SK-MEL-5 (cell line): ENCODE results near the gene ANGPTL5. TPM values are rescaled to one million over a fixed set of nuclear protein-coding genes. Genes with fewer than 3 reads are reported as not detected.
"Not testable (repeated sequence)": the region's sequence is repeated elsewhere in the genome, so short reads cannot be mapped to it uniquely, and the experiment has no call there.

ENCODE experiments used
- DNase-seq: peaks from one replicate; pipeline ENCODE4 v3.0.0-alpha.2; 2016; ENCODE audit warnings: low read depth, low spot score
- in situ Hi-C: cut with HindIII; loops from 2 replicates; pipeline ENCODE4 v1.10.0; 2016; ENCODE audit warnings: low sequenced_read_pairs, high pct_unique_total_duplicates, low pct_unique_long_range_greater_than_20kb
- polyA plus RNA-seq, 2 experiments: library from polyadenylated mRNA; depleted of rRNA; stranded (reverse); fragments of >200 nt; gene quantifications; 2 replicates each; pipeline ENCODE4 v1.2.3, GENCODE V29; 2015
- total RNA-seq: library from RNA; depleted of rRNA; stranded (reverse); fragments of >200 nt; shearing (Covaris generic); gene quantifications from 2 replicates; pipeline ENCODE4 v1.2.3, GENCODE V29; 2014; rRNA removed

The ANGPTL5 gene
- total RNA-seq = not detected in 2 replicates
- not detected in 2 replicates for polyA plus RNA-seq (2015; cell fraction: cytosol; rRNA removed)
- not detected in 2 replicates for polyA plus RNA-seq (2015; cell fraction: nucleus; rRNA removed)

DNA sequence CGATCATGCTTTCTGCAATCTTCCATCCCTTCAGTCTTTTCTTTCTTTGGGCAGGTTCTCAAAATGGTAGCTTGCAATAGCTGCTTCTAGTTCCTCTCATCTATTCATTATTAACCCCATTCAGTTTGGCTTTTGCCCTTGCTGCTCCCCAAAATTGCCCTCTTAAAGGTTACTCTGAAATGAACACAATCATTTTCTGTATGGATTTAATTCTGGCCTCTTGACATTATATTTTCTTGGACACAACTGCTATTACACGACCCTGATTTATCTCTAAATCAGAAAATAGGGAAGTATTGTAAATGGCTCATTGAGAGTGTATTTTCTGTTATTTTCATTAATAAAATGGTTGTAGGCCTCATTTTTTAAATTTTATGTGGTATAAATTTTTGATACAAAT is at the start of gene ANGPTL5:
ANGPTL5 (minus strand) TSS at position 101 of the 400 bp plus-strand sequence. CDS start 8,613 bp downstream, outside the sequence.
- in situ Hi-C loops = no loop called here
- DNase-seq = no peak

DNA sequence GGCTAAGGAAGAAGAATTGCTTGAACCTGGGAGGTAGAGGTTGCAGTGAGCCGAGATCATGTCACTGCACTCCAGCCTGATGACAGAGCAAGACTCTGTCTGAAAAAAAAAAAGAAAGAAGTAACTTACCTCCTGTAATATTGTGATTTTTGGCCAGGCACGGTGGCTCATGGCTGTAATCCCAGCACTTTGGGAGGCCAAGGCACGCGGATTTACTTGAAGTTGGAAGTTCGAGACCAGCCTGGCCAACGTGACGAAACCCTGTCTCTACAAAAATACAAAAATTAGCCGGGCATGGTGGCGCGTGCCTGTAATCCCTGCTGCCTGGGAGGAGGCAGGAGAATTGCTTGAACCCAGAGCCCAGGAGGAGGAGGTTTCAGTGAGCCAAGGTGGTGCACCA is 47.9 kb upstream of the ANGPTL5 start:
- in situ Hi-C loops, DNase-seq: not testable (repeated sequence)

DNA sequence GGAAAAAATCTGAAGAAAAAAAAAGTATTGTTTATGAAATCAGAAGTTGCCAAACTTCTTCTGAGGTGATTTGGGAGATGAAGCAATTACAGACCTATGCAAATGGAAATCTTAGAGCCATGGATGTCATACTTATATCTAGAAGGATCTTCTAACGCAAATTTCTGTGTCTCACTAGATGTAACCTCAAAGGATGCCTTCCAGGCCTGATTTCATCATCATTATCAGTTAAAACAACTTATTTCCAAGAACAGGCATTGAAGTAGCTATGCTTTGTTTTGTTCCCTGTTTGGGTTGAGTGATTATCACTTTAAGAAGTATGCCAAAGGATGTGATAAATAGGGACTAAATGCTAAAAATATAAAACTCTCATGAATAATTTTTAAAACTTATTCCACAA is 43.9 kb upstream of the ANGPTL5 start:
- in situ Hi-C loops = no loop called here
- DNase-seq = no peak

DNA sequence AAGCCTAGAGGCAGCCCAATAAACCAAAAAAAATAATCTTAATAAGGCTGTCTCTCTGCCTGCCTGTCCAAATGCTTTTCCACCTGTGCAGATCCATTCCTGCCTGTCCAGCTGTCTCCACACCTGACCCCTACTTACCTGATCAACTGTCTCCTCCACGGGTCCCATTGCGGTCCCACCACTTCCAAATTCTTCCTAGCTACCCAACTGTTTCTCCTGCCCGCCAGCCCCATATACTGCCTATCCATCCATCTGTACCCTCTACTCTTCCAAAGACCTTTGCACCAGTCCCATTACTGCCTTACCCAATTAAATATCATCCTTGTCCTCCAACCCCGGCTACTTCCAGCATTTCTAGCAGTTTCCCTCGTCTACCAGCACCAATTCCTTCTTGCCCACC is 39.4 kb upstream of the ANGPTL5 start:
- in situ Hi-C loops = no loop called here
- no peak for DNase-seq

DNA sequence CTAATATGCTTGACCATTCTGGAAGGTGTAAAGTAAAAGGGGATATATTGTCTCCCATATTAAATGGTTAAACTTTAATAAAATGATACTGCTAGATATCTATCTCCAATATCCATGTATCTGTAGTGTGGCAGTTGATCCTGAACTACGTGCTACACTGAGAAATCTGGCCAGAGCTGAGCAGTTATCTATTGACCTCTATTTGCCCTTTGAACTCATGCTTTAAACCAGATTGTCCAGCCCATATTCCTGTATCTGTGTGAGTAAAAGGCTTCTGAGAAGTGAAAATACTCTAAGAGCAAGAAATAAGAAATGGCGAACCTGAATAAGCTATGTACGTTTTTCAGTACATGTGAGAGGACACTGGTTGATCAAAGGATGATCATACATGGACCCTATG is 39.0 kb upstream of the ANGPTL5 start:
- in situ Hi-C loops = no loop called here
- DNase-seq = no peak

DNA sequence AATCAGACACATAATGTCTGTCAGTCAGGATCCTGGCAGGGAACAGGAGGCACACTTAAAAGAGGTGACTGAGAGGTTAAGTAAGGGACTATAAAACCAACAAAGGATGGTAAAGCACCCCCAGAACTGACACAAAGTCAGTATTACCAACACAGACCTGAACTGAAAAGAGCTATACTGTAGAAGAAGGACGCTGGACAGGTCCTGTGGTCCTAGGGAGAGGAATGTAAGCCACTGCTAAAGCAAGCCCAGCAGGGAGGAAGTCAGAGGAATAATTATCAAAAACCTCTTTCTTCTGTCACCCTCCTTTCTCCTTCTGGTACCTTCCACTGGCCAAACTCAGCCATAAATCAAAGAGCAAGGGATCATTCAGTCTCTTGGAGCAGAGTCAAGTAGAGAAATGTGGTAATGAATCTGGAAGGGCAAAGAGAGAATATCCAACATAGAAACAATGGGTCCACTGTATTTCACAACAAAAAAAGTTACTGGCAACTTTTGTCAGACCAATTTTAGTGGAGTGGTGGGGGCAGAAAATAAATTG is 33.4 kb upstream of the ANGPTL5 start:
- peak; percentile 36 for DNase-seq
- in situ Hi-C loops = no loop called here

DNA sequence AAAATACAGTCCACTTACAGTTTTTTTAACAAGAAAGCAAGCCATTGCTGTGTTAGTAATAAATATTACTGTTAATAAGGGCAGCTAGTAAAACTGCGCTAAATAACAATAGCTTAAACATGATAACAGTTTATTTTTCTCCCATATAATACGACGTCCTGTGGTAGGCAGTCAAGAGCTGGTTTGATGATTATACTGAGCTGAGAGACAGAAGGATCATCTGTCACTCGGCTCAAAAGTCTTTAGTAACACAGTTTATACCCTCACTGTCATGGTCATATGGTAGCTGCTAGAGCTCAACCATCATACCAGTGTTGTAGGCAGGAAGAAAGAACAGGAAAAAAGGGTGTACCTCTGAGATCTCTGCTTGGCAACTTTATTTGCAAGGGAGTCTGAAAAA is 29.1 kb upstream of the ANGPTL5 start:
- in situ Hi-C loops = no loop called here
- DNase-seq = no peak

DNA sequence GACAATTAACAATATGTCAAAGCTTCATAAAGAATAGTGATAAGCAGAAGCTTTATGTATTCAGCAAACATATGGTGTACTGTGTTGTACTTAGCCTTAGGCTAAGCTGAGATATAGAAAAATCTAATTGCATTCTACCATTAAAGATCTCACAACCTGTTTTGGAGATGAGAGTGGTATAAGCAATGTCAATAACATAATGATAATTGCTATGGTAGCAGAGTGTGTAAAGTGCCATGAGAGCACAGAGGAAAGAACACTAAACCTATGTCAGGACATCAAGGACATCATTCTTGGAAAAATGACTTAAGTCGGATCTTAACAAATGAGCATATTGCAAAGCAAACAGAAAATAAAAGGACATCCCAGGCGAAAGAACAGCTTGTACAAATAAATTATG is 28.6 kb upstream of the ANGPTL5 start:
- DNase-seq = no peak
- in situ Hi-C loops = no loop called here

DNA sequence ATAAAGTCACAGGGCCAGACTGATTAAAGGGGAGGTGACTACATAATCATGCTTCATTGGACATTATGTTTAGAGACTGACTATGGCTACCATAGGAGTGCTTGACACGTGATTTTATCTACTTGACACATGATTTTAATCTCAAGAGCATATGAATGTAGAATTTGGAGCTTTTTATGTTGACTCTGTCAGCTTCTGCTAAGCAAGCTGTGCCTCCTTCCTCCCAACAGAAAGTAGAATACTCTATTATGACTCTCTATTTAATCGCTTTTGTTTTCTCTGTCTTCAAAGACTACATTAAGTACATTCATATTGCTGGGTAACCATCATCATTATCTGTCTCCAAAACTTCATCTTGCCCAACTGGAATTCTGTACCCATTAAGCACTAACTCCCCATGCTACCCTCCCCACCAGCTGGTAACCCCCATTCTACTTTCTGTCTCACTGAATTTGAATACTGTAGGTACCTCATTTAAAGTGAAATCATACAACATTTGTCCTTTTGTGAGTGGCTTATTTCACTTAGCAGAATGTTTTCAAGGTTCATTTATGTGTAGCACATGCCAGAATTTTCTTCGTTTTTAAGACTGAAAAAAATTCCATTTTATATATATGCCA is 24.7 kb upstream of the ANGPTL5 start:
- in situ Hi-C loops = no loop called here
- no peak for DNase-seq

DNA sequence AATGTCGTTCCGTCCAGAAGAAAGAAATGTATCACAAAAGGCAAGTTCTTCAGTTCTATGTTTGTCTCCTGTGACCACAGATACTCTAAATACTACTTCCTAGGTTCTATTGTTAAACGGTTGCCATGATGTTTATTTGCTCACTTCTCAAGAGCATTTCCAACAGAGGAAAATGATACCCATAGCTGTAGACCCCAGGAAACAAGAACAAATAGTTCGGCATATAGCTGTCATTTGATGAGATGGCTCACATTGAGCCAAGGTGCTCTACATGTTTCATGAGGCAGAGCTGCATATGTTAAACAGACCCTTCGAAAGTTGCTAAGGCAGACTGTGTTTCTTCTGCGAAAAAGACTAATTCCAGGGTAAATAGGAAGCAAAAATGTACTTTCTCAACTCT is 15.4 kb upstream of the ANGPTL5 start:
- DNase-seq = no peak
- in situ Hi-C loops = no loop called here

DNA sequence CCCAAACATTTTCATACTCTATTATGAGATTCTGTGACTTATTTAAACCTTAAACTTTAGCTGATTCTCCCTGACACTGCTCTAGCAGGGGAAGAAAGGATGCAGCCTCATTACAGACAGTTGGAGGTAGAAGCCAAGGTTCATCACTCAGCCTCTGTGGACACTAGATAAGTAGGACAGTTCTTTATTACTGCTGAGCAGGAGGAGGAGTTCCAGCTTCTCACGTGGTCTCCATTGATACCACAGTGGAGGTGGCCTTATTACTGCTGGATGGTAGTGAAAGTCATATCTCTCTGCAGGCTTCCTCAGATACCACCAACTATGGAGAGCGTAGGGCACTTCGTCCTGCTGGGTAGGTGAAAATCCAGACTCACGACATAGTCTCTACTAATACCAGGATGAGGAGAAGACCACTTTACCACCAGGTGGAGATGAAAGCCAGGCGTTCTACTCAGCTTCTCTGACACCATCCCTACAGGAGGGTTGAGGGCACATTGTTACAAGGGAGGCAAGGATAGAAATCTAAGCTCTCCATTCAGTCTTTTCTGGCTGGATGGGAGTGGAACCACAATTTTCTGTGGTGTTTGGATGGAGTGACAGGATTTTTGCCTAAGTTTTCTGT is 13.1 kb upstream of the ANGPTL5 start:
- in situ Hi-C loops = no loop called here
- no peak for DNase-seq

DNA sequence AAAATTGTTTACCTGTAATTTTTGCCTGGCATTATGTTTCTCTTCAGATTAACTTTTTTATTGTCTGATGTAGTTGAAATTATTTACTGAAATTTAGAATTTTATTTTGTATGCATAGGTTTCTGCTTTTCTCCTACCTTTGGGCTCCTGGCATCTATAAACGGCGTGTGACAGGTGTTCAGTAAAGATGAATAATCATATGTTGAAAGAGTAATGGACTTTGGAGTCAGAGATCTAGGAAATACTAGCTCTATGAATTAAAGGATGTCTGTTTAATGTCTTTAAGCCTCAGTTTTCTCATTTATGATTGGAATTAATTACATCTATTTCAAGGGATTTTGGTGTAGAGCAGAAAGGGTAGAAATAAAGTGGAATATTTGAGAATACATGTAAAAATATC is 7.2 kb upstream of the ANGPTL5 start:
- in situ Hi-C loops = no loop called here
- DNase-seq = no peak

DNA sequence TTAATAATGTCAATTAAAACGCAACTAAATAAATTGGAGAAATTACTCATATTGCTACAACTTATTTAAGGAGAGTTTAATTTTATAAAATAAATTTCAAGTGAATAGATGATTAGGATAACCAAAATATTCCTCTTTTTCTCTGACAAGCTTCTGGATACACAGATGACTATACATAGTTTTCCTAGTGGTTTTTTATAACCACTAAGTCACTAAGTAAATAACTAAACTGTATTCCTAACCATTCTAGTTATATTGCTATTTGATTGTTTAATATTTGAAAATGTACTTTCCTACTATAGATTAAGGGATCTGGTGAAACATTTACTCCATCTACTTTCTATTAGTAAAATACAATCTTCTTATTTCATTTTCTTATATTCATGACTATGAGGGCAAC is 4.7 kb upstream of the ANGPTL5 start:
- in situ Hi-C loops = no loop called here
- DNase-seq = no peak

DNA sequence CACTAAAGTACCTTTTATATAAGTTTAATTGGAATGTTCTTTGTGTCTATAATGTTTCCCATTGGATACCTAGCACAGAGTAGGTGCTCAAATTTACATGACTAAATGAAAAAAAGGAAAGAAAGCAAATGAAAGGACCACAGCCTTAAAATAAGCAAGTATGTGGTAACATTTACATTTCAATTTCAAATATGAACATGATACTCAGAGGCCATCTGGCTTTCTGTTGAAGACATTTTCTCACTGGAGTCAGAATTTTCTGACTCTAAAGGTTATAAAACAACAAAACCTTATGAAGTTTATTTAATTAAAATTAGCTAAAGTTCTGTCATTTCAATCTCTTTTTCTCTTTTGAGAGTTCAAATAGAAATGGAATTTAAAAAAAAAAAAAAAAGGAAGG is 904 bp upstream of the ANGPTL5 start:
- no peak for DNase-seq
- in situ Hi-C loops = no loop called here

DNA sequence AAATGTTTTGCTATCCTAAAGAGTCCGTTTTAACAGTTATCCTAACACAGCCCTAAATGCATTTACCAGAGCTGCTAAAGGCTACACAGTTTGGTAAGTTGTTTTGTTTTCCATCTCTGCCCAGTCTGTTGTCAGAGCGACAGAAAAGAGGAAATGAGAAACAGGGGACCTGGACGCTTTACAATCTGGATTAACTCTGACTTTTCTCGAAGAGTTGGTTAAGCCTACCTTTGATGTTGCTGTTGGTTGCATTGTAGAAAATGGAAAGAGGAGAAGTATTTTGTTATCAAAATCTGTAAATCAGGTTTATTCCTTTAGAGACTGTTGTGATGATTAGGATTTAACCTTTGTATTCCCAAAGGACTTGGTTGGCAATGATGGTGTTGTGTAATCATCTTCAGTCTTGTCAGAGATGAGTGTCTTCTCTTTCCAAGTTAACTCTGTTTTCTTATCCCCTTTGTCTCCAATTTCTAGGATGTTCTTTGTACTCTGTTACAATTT is 481 bp downstream of the ANGPTL5 start:
- in situ Hi-C loops = no loop called here
- DNase-seq = peak; percentile 2

DNA sequence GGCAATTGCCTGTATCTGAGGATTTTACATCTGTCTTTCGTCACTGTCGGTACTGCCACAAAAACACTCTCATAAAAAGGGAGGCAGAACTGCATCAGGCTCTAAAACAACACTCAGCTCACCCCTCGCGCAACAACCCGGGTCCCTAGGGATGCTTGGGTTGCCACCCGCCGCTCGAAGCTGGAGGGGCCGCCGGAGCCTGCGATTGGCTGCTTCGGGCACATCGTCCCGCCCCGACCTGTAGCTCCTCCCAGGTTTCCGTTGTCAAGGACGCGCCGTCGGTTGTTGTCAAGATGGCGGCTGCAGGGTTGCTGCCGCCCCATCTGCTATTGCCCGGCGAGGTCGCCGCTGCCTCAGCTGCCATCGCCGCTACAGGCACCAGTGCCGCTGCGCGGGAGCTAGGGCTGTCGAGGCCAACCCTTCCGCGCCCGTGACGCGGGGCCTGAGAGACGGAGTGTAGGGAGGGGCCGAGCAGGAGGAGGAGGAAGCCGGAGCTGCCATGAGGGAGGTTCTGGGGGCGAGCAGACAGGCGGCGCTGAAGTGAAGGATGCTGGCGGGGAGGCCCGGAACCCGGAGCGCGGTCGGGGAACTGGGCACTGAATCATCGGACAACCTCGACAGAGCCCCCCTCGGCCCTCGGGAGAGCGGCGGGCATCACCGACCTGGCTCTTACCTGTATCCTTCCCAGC is 1.4 kb downstream of the ANGPTL5 start, which contains the start of gene CEP126:
CEP126 (plus strand) TSS at position 273 of the 689 bp plus-strand sequence; CDS start at position 548, 275 bp downstream.
- in situ Hi-C loops = no loop called here

DNA sequence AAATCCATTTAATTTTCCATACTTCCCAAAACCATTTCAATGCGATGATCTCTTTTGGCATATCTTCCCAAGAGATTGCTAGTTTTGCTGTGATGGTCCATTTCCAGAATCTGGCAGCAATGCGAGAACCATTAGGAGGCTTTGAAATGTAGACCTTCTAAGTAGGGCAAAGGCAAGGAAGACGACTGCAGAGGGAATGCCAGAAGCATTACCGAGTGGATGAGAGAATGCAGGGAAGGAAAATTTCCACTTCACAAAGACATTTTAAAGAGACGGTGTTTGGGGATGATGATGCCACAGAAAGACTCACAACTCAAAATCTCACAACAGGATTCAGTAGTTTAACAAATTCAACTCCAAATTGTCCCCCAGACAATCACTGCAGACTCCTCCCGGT is 2.0 kb downstream of the ANGPTL5 start:
- no peak for DNase-seq
- in situ Hi-C loops = no loop called here

More for the DNA sequence above, 1.4 kb downstream of the ANGPTL5 start, which contains the start of gene CEP126:
- peak; percentile 89 for DNase-seq

DNA sequence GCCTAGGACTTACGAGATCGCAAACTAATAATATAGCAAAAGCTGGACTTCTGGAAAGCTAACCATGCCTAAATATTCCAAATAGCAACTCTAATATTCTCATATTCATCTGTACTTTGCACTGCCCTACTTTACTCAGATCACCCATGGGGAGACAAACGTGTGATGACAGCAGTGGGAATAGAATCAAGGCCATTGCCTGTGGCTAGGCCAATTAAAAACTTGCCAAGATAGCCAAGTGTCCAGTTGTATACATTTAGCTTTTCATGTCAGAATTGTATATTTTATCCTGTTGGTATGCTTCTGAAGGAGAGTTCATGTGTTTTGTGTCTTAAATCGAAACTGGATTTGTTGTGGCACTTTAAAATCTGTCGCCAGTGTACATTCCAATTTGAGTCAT is 2.7 kb downstream of the ANGPTL5 start:
- in situ Hi-C loops = no loop called here
- no peak for DNase-seq
